ENCODE data around the gene HINT3. TPM values are rescaled to one million over a fixed set of nuclear protein-coding genes. Genes with fewer than 3 reads are reported as not detected.

The HINT3 gene
- total RNA-seq, 1 experiment from 2014 or later: 12.7 TPM

GRCh38 chr6:126016591-126016990, 60.0 kb downstream of the HINT3 start (continued):
- TF ChIP-seq CTCF (IDR thresholded peaks at IDR 0.05 in 2 of 3, conservative IDR thresholded peaks at IDR 0.05 in 1 of 3; ENCODE audit: borderline replicate concordance in 1 of 3, insufficient read depth in 1 of 3, low read depth in 2 of 3, low read length in 2 of 3) (no peak), EZH2phosphoT487 (IDR thresholded peaks at IDR 0.05; ENCODE audit: borderline replicate concordance) (no peak), CEBPB (IDR thresholded peaks at IDR 0.05; ENCODE audit: low read depth) (no peak)

- ATAC-seq (no peak), DNase-seq (ENCODE audit: low read depth, low spot score) (no peak)
- Histone ChIP-seq H3K9ac (ENCODE audit: low read length) (no peak overlapping the region), H3K4me1 (ENCODE audit: control insufficient read depth in 1 of 2, insufficient read depth in 2 of 2, low read length in 2 of 2) (no peaks in the 10 kb centered on the region), H3K4me2 (ENCODE audit: low read length) (no peak overlapping the region), H3K27ac (ENCODE audit: low read depth, low read length) (no peak overlapping the region), H3K36me3 (ENCODE audit: control insufficient read depth in 1 of 2, insufficient read depth in 2 of 2, low read length in 2 of 2) (peaks cover 29 to 31% of the 10 kb centered on the region in 2 experiments), H3K4me3 (replicated peaks in 1 of 2; ENCODE audit: low read depth in 1 of 2, low read length in 2 of 2) (no peak overlapping the region), H4K20me1 (ENCODE audit: insufficient read depth) (no peaks in the 10 kb centered on the region), H3K9me3 (ENCODE audit: control insufficient read depth in 1 of 2, insufficient read depth in 1 of 2, low read depth in 1 of 2, low read length in 2 of 2) (no peaks in the 10 kb centered on the region), H3K27me3 (ENCODE audit: insufficient read depth, low read length) (no peaks in the 10 kb centered on the region), H3K79me2 (ENCODE audit: insufficient read depth, low read length) (peaks cover 13% of the 10 kb centered on the region), H3K9me2 (ENCODE audit: insufficient read depth) (no peaks in the 10 kb centered on the region), H2AFZ (ENCODE audit: low read depth, low read length, poor library complexity, severe bottlenecking) (no peak overlapping the region)
- BruUV-seq (replicated peaks): no TSS peak
- no peak for TF ChIP-seq YY1 (IDR thresholded peaks at IDR 0.05; ENCODE audit: extremely low read depth, insufficient replicate concordance, low read depth, low read length)
- no peak for TF ChIP-seq SIN3A (IDR thresholded peaks at IDR 0.05; ENCODE audit: low read depth)
- TF ChIP-seq CBX3 (IDR thresholded peaks at IDR 0.05; ENCODE audit: low read depth): no peak
- TF ChIP-seq REST (IDR thresholded peaks at IDR 0.05; ENCODE audit: low read depth): no peak
- TF ChIP-seq EZH2phosphoT487 (IDR thresholded peaks at IDR 0.05; ENCODE audit: borderline replicate concordance): no peak
- intact Hi-C loops (cut with micrococcal nuclease): no loop called here
- RAD21 ChIA-PET (ENCODE audit: low non-redundant PET in 1 of 2, low total read pairs in 2 of 2, uncharacterized antibody in 2 of 2, unreplicated experiment in 2 of 2): no interaction called here
- POLR2A ChIA-PET: no interaction called here
- CTCF ChIA-PET: no interaction called here
Measured at GRCh38 chr6:126017668-126018067, 61.1 kb downstream of the HINT3 start.
